GM20431 (cell line): ENCODE results near the gene EFS.

ENCODE experiments used
- in situ Hi-C: fragments of 300-500 bp; cut with MseI, MboI; formaldehyde crosslinking; loops from one replicate; pipeline ENCODE4 v1.15.0; 2020; ENCODE audit warnings: low sequenced_read_pairs; ENCODE audit not compliant: unreplicated experiment

Gene EFS

DNA sequence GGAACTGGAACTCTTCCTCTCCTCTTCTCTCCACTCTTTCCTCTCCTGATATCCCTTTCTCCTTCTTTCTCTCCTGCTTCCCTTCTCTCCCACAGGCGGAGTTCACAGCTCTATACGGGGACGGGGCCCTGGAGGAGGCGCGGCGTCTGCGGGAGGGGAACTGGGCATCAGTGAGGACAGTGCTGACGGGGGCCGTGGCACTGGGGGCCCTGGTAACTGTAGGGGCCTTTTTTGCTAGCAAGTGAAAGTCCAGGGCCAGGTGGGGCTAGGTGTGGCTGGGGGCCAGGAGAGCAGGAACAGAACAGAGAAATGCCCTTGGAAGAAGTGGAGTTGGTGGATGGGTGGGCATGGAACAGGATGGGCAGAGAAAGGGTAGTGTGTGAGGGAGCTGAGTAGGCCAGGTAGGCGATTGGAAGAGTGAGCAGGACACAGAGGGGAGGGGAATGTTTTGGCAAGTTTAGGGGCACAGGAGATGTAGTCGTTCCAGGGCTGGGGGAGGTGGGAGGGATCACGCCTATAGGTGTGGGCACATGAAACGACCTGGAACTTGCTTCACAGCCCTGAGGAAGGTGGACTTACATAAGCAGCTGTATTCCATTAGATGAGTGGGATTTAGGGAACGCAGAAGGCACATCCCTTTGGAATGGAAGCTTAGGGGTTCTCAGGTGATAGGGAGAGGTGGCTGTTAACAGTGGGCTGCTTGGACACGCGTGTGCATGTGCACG is 56.1 kb downstream of the EFS start:
- in situ Hi-C loops = no loop called here

- in situ Hi-C loops = no loop called here
Observed at GRCh38 chr14:23307687-23308644, 57.0 kb downstream of the EFS start.

DNA sequence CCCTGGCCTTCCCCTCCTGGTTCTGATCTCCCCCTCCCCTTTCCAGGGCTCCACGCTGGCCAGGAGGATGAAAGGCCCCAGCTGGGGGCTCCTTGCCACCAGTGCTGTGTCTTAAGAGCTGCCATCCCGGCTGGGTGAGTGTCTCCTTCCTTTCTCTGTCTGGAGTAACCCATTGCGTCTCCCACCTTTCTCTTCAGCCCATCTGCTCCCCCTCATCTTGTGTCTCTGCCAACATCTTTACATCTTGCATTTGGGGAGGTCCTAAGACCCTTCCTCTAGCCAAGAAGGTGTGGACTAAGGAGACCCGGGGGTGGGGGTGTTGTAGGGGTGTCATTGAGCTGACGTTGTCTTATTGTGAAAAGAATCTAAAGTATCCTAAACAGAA is 57.8 kb downstream of the EFS start:
- in situ Hi-C loops = no loop called here

GRCh38 chr14:23306412-23307145 is 58.4 kb downstream of the EFS start, which contains the start of gene BCL2L2:
TSS of gene BCL2L2 (plus strand) at chr14:23306833. CDS start at chr14:23307768, 935 bp downstream.
- in situ Hi-C loops = no loop called here
